NCI-H510A treated with DMSO at 0.1 percent for 48 hours (cell line): Measurements from ENCODE around the gene NR2F1.
"Not testable (repeated sequence)": the region's sequence is repeated elsewhere in the genome, so short reads cannot be mapped to it uniquely, and the experiment has no call there.

Source experiments
- DNase-seq: peaks from one replicate; lab custom pipeline; 2025; lab: John Stamatoyannopoulos, UW

NR2F1 gene

GRCh38 chr5:93582677-93583438 is at the start of gene NR2F1:
Gene NR2F1, plus strand, starts transcription at chr5:93583222. Its CDS starts 1,802 bp downstream, at chr5:93585024.
- peak; percentile 82 for DNase-seq

DNA sequence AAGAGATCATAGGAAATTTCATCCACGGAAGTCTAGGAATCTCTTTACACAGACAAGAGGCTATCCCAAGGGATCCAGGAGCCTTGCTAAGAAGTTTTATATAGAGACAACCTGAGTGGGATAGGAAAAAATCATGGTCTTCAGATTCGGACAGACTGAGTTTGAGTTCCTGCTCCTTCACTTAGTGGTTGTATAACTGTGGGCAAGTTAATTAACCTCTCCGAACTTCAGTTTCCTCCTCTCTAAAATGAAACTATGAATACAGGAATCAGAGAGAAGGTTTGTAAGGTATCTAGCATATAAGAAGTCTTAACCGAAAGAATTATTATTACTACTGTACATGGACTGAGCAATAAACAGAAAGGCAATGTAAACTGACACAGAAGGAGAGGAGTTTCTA is 37.1 kb upstream of the NR2F1 start:
- no peak for DNase-seq

DNA sequence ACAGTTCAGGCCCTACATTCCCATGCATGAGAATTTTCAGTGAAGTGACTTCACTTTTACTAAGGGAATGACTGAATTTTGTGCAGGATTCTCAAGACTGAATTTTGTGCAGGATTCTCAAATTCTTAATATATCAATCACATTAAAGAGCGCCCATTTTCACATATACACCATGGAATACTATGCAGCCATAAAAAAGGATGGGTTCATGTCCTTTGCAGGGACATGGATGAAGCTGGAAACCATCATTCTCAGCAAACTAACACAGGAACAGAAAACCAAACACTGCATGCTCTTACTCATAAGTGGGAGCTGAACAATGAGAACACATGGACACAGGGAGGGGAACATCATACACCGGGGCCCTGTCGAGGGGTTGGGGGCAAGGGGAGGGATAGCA is 33.4 kb upstream of the NR2F1 start:
- not testable (repeated sequence) for DNase-seq

GRCh38 chr5:93557021-93557604 is 25.9 kb upstream of the NR2F1 start:
- no peak for DNase-seq

- no peak for DNase-seq
Observed at GRCh38 chr5:93566091-93566490, 16.9 kb upstream of the NR2F1 start.

GRCh38 chr5:93567424-93567823 is 15.6 kb upstream of the NR2F1 start:
- DNase-seq = no peak

DNA sequence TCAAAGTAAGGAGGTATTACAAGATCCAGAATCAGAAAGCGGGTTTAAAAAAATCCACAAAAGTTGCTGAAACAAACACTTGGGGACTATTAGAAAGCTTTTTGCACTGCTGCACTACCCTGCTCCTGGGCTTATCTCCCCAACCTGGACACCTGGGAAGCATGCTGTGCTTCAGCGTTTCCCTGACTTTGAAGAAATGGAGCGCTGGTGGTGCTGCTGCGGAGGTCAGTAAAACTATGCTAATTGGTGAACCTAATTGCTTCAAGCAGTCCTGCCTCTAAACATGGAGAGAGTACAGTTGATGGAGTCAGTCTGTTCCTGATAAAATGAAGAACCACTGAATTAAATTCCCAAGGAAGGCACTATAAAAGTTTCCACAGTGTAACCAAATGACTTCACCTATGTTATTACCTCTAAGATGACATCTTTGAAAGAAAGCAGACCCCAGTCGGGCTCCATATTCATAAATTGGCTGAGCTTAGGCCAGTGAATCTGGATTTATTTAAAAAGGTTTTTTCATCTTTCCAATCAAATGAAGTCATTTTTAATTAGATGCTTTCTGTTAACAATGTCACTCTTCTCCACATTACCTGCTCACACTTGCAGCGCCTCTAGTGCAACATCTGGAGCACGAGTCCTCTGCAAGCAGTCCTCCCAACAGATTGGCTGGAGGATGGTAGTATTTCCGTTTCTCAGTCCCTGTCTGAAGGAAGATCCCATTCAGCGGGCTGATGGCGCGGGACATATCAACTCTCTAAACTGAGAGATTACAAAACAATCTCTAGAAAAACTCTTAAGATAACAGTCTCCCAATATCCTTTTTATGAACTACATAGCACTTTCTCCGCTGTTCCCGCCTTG is 13.5 kb upstream of the NR2F1 start:
- no peak for DNase-seq

DNA sequence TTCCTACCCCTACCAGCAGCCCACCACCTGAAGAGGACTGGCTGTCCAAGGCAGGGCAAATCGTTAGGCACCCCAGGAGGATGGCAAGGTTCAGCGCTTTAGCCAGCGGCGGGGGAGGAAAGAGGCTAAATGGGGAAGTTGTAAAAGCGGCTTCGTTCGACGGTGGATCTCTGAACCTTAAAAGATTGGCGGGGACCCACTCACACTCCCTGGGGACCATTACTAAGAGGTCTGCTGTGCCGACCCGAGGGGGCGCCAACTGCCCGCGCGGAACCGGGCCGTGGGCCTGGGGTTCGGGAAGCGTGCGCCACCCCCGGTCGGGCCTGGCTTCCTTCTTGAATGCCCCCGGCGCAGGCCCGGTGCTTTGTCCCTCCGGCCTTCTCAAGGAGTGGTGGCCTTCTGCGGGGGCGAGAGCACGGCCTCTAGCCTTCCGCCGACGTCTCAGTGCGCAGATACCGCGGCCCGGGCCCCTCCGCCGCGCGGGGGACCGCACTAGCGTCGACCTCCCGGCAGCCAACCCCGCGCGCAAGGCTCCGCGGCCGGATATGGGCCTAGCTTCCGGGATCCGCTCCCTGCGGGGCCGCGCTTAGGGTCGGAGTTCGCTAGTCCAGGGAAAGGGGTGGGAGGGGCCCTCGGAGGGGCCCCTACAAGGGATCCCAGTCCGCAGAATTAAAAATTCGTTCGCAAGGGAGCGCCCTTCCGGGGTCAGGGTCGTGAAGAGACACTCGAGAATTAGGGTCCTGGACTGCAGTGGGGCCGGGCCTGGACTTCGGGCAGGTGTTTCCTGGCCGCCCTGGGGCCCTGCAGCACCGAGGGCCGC is 12.5 kb upstream of the NR2F1 start:
- DNase-seq = no peak

- DNase-seq = no peak
Observed at GRCh38 chr5:93571114-93571949, 11.7 kb upstream of the NR2F1 start.

DNA sequence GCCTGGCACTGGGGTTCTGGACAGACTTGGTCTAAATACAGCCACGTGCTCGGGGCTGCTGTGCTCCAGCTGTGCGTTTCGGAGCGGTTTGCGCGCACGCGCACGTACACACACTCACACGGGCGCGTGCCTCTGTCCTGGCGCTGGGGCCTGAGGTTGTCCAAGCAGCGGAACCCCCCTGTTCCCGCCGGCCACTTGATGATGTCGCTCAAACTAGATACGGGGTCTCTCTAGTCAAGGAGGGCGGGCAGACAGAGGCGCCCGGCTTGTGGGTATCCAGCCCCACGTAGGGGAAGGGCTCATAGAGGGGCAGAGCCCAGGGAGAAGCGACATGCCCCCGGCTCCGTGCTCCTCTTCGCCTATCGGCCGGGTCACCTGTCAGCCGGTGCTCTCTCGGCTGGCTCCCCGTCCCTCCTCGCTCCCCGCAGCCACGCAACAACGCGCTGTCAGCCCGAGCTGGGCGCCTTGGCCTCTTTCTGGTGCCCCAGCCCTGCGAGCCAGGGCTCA is 10.9 kb upstream of the NR2F1 start:
- peak; percentile 25 for DNase-seq

DNA sequence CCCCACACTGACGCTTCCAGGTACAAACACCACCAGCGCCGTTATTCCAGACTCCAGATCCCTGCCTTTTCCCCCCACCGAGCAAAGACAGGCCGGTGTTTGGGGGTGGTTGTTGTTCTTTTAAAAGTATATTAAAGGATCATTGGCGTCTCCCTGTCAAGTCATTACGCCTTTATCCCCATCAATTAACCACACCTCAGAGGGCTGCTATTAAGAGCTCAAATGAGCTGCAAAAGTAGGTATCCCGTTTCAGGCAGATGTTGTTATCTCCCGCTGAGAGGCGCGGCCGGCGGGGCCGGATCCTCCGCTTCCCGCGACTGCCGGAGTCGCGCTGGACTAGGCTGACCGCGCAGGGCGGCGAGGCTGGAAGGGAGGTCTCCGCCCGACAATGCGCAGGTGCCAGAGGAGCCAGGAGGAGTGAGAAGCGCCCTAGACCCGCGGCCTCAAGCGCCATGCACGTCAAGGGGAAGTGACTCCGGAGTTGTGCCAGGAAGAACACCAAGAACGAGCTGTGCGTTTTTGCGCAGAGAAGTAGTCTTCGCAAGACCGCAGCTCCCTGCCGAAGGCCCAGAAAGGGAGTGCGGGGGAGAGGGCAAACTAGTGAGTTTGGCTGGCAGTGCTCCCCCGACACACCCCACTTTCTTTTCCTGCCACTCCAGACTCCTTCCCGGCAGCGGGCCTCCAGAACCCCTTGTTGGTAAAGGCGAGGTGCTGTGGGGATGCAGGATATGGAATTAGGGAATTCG is 10.2 kb upstream of the NR2F1 start:
- peak; percentile 33 for DNase-seq

- DNase-seq = no peak
Observed at GRCh38 chr5:93573354-93574351, 9.4 kb upstream of the NR2F1 start.

- DNase-seq = no peak
Observed at GRCh38 chr5:93574491-93575305, 8.3 kb upstream of the NR2F1 start.

DNA sequence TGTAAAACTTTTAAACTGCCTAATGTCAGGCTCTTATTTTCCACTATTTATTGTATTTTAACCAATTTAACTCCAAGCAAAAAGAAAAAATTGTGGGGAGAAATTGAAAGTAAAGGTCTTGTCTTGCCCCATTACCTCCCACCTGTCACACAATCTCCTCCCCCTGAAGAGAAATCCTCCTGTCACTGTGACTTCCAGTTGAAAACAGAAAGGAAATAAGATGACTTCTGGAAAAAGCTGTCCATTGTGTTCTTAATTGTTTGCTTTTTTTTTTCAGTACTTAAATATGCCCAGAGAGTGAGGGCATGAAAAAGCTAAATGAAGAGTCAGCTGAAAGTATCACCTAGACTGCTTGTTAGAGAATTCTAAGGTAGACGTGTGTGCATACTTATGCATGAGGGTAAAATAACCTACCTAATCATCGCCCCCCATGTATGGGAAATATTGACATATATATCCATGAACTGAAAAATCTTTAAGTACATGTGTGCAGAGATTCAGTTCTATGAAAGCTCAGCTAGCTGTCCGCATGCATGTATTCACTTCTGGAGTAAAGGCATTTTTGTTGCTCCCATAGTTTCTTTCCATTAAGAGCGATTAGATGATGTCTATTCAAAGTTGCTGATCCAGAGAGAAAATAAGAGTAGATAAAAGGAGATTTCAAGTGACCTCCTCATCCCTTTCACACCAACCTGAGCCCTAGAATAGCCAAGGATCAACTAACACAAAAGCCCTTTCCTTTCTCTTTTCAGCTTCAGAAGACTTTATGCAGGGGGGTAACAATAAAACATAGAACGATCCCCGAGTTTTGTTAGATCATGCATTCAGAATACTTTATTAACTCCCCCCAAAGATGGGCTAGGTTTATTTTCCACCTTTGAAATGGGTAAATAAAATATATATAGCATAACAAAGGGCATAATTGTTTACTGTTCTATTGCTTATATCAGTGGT is 7.3 kb upstream of the NR2F1 start:
- no peak for DNase-seq

DNA sequence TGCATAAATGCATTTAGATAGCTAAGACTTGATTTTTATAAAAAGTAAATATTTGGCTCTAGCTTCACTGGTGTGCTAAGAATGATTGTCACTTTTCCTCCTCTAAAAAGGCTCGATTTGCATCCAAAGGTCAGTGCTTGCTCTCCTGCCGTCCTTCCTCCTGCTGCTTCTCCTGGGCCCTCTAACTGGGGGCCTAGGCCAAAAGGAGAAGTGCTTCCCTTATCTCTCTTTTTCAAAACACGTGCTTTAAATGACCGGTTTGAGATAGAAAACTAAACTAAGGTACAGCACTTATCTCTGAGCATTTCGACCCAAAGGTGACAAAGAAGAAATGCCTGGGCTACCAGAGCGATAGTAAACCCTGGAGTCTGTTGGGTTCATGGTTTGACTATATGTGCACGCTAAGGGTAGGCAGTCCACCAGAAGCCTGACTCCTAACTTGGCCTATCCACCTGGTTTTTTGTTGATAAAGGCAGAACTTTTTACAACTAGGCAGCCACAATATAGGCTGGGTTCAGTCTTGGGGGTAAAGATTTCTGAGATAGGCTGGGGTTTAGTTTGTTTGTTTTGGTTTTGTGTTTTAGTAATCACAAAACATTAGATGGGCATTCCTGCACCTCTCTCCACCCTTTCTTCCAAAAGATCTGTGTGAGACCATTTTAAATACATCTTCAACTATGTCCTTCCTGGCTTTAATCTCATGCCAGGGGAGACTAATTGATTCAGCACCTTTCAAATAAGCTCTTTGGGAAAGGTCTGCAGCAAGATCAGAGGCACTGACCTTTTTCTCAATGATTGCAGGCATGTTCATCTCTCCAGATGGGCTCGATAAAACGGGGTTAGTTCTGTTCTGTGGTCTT is 5.8 kb upstream of the NR2F1 start:
- no peak for DNase-seq
